Activated CD8-positive, alpha-beta T cell treated with anti-CD3 and anti-CD28 coated beads for 36 hours (primary cell): ENCODE data around the gene RNH1. TPM values are rescaled to one million over a fixed set of nuclear protein-coding genes. Genes with fewer than 3 reads are reported as not detected.

Experiments
- ATAC-seq: fragments of 200-7000 bp; cut with Tn5 transposase; one replicate; pipeline ENCODE4 v1.10.0; 2021; ENCODE audit warnings: mild to moderate bottlenecking, moderate library complexity
- CTCF ChIA-PET: fragments of 350-600 bp; sonication (Branson Sonifier 250); formaldehyde crosslinking; loops from one replicate; lab custom pipeline; 2021; ENCODE audit warnings: antibody characterized with exemption; lab: Charles Lee
- POLR2A ChIA-PET: fragments of 350-600 bp; sonication (Branson Sonifier 250); formaldehyde crosslinking; loops from one replicate; lab custom pipeline; 2021; ENCODE audit warnings: antibody characterized with exemption; lab: Charles Lee
- DNase-seq: peaks from one replicate; pipeline ENCODE4 v3.0.0-alpha.2; 2020
- H3K27ac Mint-ChIP-seq: one replicate; pipeline ENCODE4 v1.8.0; 2021; ENCODE audit warnings: mild to moderate bottlenecking, mixed read lengths
- H3K27me3 Mint-ChIP-seq: one replicate; pipeline ENCODE4 v1.8.0; 2021; ENCODE audit warnings: mixed read lengths
- H3K36me3 Mint-ChIP-seq: one replicate; pipeline ENCODE4 v1.8.0; 2021; ENCODE audit warnings: low read depth, mixed read lengths
- H3K4me1 Mint-ChIP-seq: one replicate; pipeline ENCODE4 v1.8.0; 2021; ENCODE audit warnings: low read depth, mixed read lengths
- H3K4me3 Mint-ChIP-seq: one replicate; pipeline ENCODE4 v1.8.0; 2021; ENCODE audit warnings: mild to moderate bottlenecking, moderate library complexity, mixed read lengths
- H3K9me3 Mint-ChIP-seq: one replicate; pipeline ENCODE4 v1.8.0; 2021; ENCODE audit warnings: mixed read lengths
- CTCF ChIP-seq: fragments of 200-600 bp; IDR thresholded peaks from one replicate; pipeline ENCODE4 v1.8.0; 2022; ENCODE audit warnings: antibody characterized with exemption, mild to moderate bottlenecking
- intact Hi-C: fragments of 100-400 bp; cut with micrococcal nuclease; formaldehyde crosslinking; loops from one replicate; pipeline ENCODE4 v1.10.0; 2022
- total RNA-seq, 2 experiments: library from RNA; stranded (reverse); gene quantifications; one replicate each; pipeline ENCODE4 v1.2.3, GENCODE V29; 2021

Gene RNH1
- total RNA-seq, 2 experiments from 2014 or later: 105 to 110 TPM

GRCh38 chr11:496834-497564 is 10.0 kb downstream of the RNH1 start:
- Mint-ChIP-seq H3K36me3 (peaks cover 35% of the 10 kb centered on the region), H3K27ac (peak overlapping the region; percentile 48), H3K4me1 (peaks cover 17% of the 10 kb centered on the region), H3K9me3 (no peaks in the 10 kb centered on the region), H3K4me3 (no peak overlapping the region), H3K27me3 (no peaks in the 10 kb centered on the region)
- intact Hi-C loops: no loop called here
- TF ChIP-seq CTCF: no peak
- CTCF ChIA-PET: no interaction called here
- POLR2A ChIA-PET: no interaction called here
- ATAC-seq (peak; percentile 22), DNase-seq (no peak)

- Mint-ChIP-seq H3K27ac (no peak overlapping the region), H3K27me3 (no peaks in the 10 kb centered on the region), H3K36me3 (peaks cover 36% of the 10 kb centered on the region), H3K9me3 (no peaks in the 10 kb centered on the region), H3K4me1 (peaks cover 13% of the 10 kb centered on the region), H3K4me3 (no peak overlapping the region)
- DNase-seq (no peak), ATAC-seq (no peak)
- intact Hi-C loops: no loop called here
- POLR2A ChIA-PET: no interaction called here
- CTCF ChIA-PET: no interaction called here
- TF ChIP-seq CTCF: no peak
Observed at GRCh38 chr11:495537-495931, 11.5 kb downstream of the RNH1 start.

- intact Hi-C loops: no loop called here
- CTCF ChIA-PET: no interaction called here
Observed at GRCh38 chr11:494761-495536, 12.1 kb downstream of the RNH1 start.

GRCh38 chr11:492427-493226 is 14.4 kb downstream of the RNH1 start:
- intact Hi-C loops: no loop called here
- TF ChIP-seq CTCF: no peak
- Mint-ChIP-seq H3K4me1 (peaks cover 11% of the 10 kb centered on the region), H3K27me3 (no peaks in the 10 kb centered on the region), H3K36me3 (peaks cover 24% of the 10 kb centered on the region), H3K4me3 (no peak overlapping the region), H3K9me3 (no peaks in the 10 kb centered on the region), H3K27ac (no peak overlapping the region)
- POLR2A ChIA-PET: interaction anchor here (1.2 to 1.7 kb wide), 2 partner anchors 12 to 41 kb away, joined by 3 to 7 read pairs; no protein-coding TSS in a partner anchor
- CTCF ChIA-PET: interaction anchor here (0.6 kb wide), 1 partner anchor 27 kb away, joined by 3 read pairs; no protein-coding TSS in a partner anchor
- ATAC-seq (no peak), DNase-seq (no peak)

More at GRCh38 chr11:494761-495536, 12.1 kb downstream of the RNH1 start:
- POLR2A ChIA-PET: no interaction called here
- Mint-ChIP-seq H3K9me3 (no peaks in the 10 kb centered on the region), H3K4me1 (peaks cover 13% of the 10 kb centered on the region), H3K27me3 (no peaks in the 10 kb centered on the region), H3K36me3 (peaks cover 34% of the 10 kb centered on the region), H3K4me3 (no peak overlapping the region), H3K27ac (peak overlapping the region; percentile 12)
- no peak for TF ChIP-seq CTCF
- ATAC-seq (no peak), DNase-seq (no peak)
